Measurements from ENCODE around the gene C3.

Gene C3

GRCh38 chr19:6700586-6701316 lies 19.7 kb downstream of the C3 start:
- H3K27ac ChIP-seq: no peak overlapping the region
- H3K4me3 ChIP-seq: no peak overlapping the region

GRCh38 chr19:6699935-6700334 lies 20.5 kb downstream of the C3 start:
- H3K27ac ChIP-seq: no peak overlapping the region
- H3K4me3 ChIP-seq: no peak overlapping the region

- Histone ChIP-seq H3K4me3 (no peak overlapping the region), H3K27ac (no peak overlapping the region)
Measured at GRCh38 chr19:6697291-6697690, 23.2 kb downstream of the C3 start.

- Histone ChIP-seq H3K4me3 (no peak overlapping the region), H3K27ac (no peak overlapping the region)
Measured at GRCh38 chr19:6696239-6696820, 24.1 kb downstream of the C3 start.

- no peak overlapping the region for H3K4me3 ChIP-seq
- no peak overlapping the region for H3K27ac ChIP-seq
Measured at GRCh38 chr19:6694147-6694815, 26.2 kb downstream of the C3 start.

GRCh38 chr19:6693681-6694080 lies 26.8 kb downstream of the C3 start:
- Histone ChIP-seq H3K4me3 (no peak overlapping the region), H3K27ac (no peak overlapping the region)

GRCh38 chr19:6693056-6693471 lies 27.4 kb downstream of the C3 start:
- H3K4me3 ChIP-seq: no peak overlapping the region

GRCh38 chr19:6692027-6692426 lies 28.4 kb downstream of the C3 start:
- no peak overlapping the region for H3K4me3 ChIP-seq
- H3K27ac ChIP-seq: no peak overlapping the region

More at GRCh38 chr19:6693056-6693471, 27.4 kb downstream of the C3 start:
- no peak overlapping the region for H3K27ac ChIP-seq

- Histone ChIP-seq H3K27ac (no peak overlapping the region), H3K4me3 (no peak overlapping the region)
Measured at GRCh38 chr19:6691342-6691741, 29.1 kb downstream of the C3 start.

GRCh38 chr19:6690160-6690885 lies 30.1 kb downstream of the C3 start:
- H3K27ac ChIP-seq: no peak overlapping the region
- H3K4me3 ChIP-seq: no peak overlapping the region

GRCh38 chr19:6687114-6687513 lies 33.3 kb downstream of the C3 start:
- H3K4me3 ChIP-seq: no peak overlapping the region
- H3K27ac ChIP-seq: no peak overlapping the region

- Histone ChIP-seq H3K27ac (no peak overlapping the region), H3K4me3 (no peak overlapping the region)
Measured at GRCh38 chr19:6686628-6686975, 33.8 kb downstream of the C3 start.

- Histone ChIP-seq H3K4me3 (no peak overlapping the region), H3K27ac (no peak overlapping the region)
Measured at GRCh38 chr19:6685962-6686627, 34.4 kb downstream of the C3 start.

GRCh38 chr19:6685482-6685881 lies 35.0 kb downstream of the C3 start:
- H3K4me3 ChIP-seq: no peak overlapping the region
- no peak overlapping the region for H3K27ac ChIP-seq

- no peak overlapping the region for H3K27ac ChIP-seq
- no peak overlapping the region for H3K4me3 ChIP-seq
Measured at GRCh38 chr19:6683971-6684370, 36.5 kb downstream of the C3 start.

GRCh38 chr19:6682607-6683128 lies 37.8 kb downstream of the C3 start:
- H3K4me3 ChIP-seq: no peak overlapping the region
- H3K27ac ChIP-seq: no peak overlapping the region

- no peak overlapping the region for H3K27ac ChIP-seq
- H3K4me3 ChIP-seq: no peak overlapping the region
Measured at GRCh38 chr19:6680141-6680540, 40.3 kb downstream of the C3 start.

- H3K4me3 ChIP-seq: no peak overlapping the region
- H3K27ac ChIP-seq: no peak overlapping the region
Measured at GRCh38 chr19:6679139-6679538, 41.3 kb downstream of the C3 start.

- no peak overlapping the region for H3K27ac ChIP-seq
Measured at GRCh38 chr19:6678690-6679109, 41.8 kb downstream of the C3 start.

More at GRCh38 chr19:6678690-6679109, 41.8 kb downstream of the C3 start:
- no peak overlapping the region for H3K4me3 ChIP-seq

All from skin epidermis (tissue), 12 donors.